ENCODE results near the gene ASB10. TPM values are rescaled to one million over a fixed set of nuclear protein-coding genes. Genes with fewer than 3 reads are reported as not detected.

The ASB10 gene
- total RNA-seq, 6 experiments from 2014 or later = not detected

DNA sequence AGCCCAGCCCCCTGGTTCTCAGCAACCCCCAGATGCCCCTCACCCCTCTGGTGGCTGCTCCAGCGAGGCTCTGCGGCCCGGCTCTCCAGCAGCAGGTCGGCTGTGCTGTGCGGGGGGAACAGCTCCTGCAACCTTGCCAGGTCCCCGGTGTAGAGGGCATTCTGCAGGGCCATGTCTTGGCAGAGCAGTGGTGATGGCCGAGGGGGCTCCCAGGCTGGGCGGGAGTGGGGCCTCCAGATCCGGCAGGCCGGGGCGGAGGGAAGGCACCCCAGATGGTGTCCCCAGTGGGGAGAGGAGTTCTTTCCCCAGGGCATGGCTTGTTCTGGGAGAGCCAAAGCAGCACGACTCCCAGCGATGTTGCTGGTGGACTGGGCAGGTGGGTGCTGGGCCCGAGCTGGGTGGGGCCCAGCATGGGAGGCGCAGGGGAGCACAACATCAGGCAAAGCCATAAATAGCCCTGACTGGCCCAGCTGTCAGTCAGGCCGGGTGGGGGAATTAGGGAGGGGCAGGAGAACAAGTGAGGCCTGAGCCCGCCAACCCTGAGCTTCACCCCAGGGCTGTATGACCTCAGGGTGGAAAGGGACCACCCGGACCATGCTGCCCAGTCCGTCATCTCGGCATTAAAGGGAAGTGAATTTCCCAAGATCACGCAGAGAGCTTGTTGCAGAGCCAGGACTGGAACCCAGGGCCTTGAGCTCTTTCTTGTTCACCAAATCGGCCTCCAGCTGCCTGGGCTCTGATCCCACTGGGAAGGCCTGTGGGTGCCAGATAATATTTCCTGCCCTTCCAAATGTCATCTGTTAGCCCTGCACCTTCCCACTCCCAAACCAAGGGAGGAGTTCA is 580 bp upstream of the ASB10 start:
- no peaks in the 10 kb centered on the region for H3K36me3 ChIP-seq
- intact Hi-C loops (cut with DNase I) = no loop called here
- H3K4me1 ChIP-seq = no peaks in the 10 kb centered on the region
- peak in 1 of 3 donors; percentile 51 for DNase-seq
- no peak overlapping the region for H3K4me3 ChIP-seq
- peak in 1 of 4 donors; percentile 5 for ATAC-seq
- 60% methylated on average over 1 of the region's 22 CpGs for WGBS (ENCODE audit: insufficient coverage, low coverage, low lambda C conversion rate, missing lambda C conversion rate)
- H3K9me3 ChIP-seq = no peaks in the 10 kb centered on the region
- no peaks in the 10 kb centered on the region for H3K27me3 ChIP-seq
- TF ChIP-seq, protein P1, sequence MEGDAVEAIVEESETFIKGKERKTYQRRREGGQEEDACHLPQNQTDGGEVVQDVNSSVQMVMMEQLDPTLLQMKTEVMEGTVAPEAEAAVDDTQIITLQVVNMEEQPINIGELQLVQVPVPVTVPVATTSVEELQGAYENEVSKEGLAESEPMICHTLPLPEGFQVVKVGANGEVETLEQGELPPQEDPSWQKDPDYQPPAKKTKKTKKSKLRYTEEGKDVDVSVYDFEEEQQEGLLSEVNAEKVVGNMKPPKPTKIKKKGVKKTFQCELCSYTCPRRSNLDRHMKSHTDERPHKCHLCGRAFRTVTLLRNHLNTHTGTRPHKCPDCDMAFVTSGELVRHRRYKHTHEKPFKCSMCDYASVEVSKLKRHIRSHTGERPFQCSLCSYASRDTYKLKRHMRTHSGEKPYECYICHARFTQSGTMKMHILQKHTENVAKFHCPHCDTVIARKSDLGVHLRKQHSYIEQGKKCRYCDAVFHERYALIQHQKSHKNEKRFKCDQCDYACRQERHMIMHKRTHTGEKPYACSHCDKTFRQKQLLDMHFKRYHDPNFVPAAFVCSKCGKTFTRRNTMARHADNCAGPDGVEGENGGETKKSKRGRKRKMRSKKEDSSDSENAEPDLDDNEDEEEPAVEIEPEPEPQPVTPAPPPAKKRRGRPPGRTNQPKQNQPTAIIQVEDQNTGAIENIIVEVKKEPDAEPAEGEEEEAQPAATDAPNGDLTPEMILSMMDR (IDR thresholded peaks at IDR 0.05) = no peak
- no peak for TF ChIP-seq POLR2A (IDR thresholded peaks at IDR 0.05)
- H3K27ac ChIP-seq = no peak overlapping the region

DNA sequence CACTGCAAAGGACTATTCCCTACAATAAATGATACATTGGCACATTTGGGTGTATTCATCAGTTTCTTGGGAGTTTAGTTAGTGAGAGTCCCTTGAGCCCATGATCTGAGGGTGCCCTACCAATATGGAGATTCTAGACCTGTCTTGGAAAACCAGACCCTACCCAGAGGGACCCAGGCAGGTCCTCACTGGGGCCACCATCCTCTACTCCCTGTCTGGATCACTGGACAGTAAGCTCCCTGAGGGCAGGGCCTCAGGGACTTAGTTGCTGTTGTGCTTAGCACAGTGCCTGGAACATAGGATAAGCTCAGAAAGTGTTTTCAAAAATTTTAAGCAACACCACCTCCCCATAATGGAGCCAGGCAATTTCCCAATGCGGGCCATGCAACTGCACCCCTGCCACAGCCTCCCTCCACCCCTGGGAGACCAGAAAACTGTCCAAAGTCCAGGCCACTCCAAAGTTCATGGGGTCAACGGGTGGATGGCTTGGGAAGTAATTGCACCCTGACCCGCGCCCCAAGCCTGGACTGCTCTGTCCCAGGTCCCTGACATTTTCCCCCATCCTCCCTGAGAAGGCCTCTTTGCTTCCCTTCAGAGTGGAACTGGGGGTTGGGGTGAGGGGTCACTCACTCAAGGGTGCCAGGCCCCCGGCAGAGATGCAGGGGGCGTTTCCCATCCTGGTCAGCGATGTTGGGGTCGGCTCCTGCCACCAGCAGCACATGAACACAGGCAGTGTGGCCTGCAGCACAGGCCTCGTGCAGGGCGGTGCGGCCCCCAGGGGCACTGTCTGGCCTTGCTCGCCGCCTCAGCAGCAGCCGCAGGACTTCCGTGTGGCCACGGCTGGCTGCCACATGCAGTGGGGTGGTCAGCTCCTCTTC is 1.0 kb downstream of the ASB10 start:
- Histone ChIP-seq H3K36me3 (no peaks in the 10 kb centered on the region), H3K9me3 (no peaks in the 10 kb centered on the region), H3K4me1 (no peaks in the 10 kb centered on the region), H3K27me3 (no peaks in the 10 kb centered on the region), H3K4me3 (no peak overlapping the region), H3K27ac (no peak overlapping the region)
- intact Hi-C loops (cut with DNase I) = no loop called here
- DNase-seq (peak in 1 of 3 donors; percentile 44), ATAC-seq (peak in 2 of 4 donors; percentile 27)
- no peak for TF ChIP-seq POLR2A (IDR thresholded peaks at IDR 0.05)
- TF ChIP-seq, protein P1 (IDR thresholded peaks at IDR 0.05) = no peak
- WGBS (ENCODE audit: insufficient coverage, low coverage, low lambda C conversion rate, missing lambda C conversion rate) = 47% methylated on average over 3 of the region's 16 CpGs

DNA sequence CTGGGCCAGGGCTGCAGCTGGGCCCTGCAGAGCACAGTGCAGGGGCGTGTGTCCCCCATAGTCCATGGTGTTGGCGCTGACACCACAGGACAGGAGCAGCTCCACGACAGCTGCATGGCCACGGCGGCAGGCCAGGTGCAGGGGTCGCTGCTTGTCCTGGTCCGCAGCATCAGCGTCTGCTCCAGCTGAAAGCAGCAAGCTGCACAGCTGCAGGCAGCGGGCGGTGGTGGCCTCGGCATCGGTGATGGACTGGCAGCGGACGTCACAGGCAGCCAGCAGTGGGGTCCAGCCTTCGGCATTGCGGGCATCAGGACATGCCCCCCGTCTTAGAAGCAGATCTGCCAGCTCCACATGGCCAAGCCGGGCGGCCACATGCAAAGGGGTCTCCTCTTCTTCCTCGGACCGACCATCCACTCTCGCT is 6.0 kb downstream of the ASB10 start:
- intact Hi-C loops (cut with DNase I) = no loop called here
- ATAC-seq (no peak), DNase-seq (peak in 1 of 3 donors; percentile 39)

DNA sequence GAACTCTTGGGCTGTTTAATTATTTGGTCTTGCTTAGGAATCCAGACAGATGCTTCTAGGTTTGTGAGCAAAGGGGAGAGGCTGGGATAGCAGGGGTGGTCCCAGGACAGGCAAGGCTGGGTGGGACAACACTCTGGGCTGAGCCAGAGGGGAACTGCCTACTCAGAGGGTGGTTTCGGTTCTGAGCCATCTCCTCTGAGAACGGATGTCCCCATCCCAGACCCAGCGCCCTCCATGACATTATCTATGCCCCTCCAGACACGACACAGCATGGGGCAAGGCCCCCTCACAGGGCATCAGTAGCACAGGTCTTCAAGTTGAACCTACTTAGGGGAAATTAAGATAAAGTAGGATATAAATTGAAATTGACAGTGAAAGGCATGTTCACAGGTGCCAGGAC is 7.1 kb downstream of the ASB10 start:
- no peaks in the 10 kb centered on the region for H3K36me3 ChIP-seq
- H3K27ac ChIP-seq = no peak overlapping the region
- ATAC-seq (no peak), DNase-seq (peak in 1 of 3 donors; percentile 23)
- 81% methylated on average over 4 of the region's 4 CpGs for WGBS (ENCODE audit: insufficient coverage, low coverage, low lambda C conversion rate, missing lambda C conversion rate)
- no peaks in the 10 kb centered on the region for H3K27me3 ChIP-seq
- no peak for TF ChIP-seq POLR2A (IDR thresholded peaks at IDR 0.05)
- no peaks in the 10 kb centered on the region for H3K4me1 ChIP-seq
- no peaks in the 10 kb centered on the region for H3K9me3 ChIP-seq
- H3K4me3 ChIP-seq = no peak overlapping the region
- intact Hi-C loops (cut with DNase I) = loop anchor here in 1 of 2 donors (10.0 kb wide), 1 partner anchor 55 kb away; no protein-coding TSS in a partner anchor

More for the DNA sequence above, 6.0 kb downstream of the ASB10 start:
- TF ChIP-seq POLR2A (IDR thresholded peaks at IDR 0.05) = no peak
- TF ChIP-seq, protein P1 (IDR thresholded peaks at IDR 0.05) = no peak
- H3K9me3 ChIP-seq = no peaks in the 10 kb centered on the region
- no peaks in the 10 kb centered on the region for H3K36me3 ChIP-seq
- H3K4me1 ChIP-seq = no peaks in the 10 kb centered on the region
- WGBS (ENCODE audit: insufficient coverage, low coverage, low lambda C conversion rate, missing lambda C conversion rate) = no CpG with 5 or more reads among the region's 22 CpGs
- no peak overlapping the region for H3K4me3 ChIP-seq
- no peak overlapping the region for H3K27ac ChIP-seq
- no peaks in the 10 kb centered on the region for H3K27me3 ChIP-seq
